Activated CD4-positive, alpha-beta T cell treated with anti-CD3 and anti-CD28 coated beads, Interleukin-2, amount 10 ng/mL, durations not matched to agents 24 days and 14 days (primary cell): ENCODE data around the gene USP21. TPM values are rescaled to one million over a fixed set of nuclear protein-coding genes. Genes with fewer than 3 reads are reported as not detected.

ENCODE experiments used
- DNase-seq: peaks from one replicate; pipeline ENCODE4 v3.0.0; 2022
- H3K27ac Mint-ChIP-seq: one replicate; pipeline ENCODE4 v1.8.0; 2022; ENCODE audit warnings: mild to moderate bottlenecking, mixed read lengths
- H3K27me3 Mint-ChIP-seq: one replicate; pipeline ENCODE4 v1.8.0; 2022; ENCODE audit warnings: mixed read lengths
- H3K36me3 Mint-ChIP-seq: one replicate; pipeline ENCODE4 v1.8.0; 2022; ENCODE audit warnings: low read depth, mild to moderate bottlenecking, mixed read lengths
- H3K4me1 Mint-ChIP-seq: one replicate; pipeline ENCODE4 v1.8.0; 2021; ENCODE audit warnings: mixed read lengths
- H3K4me3 Mint-ChIP-seq: one replicate; pipeline ENCODE4 v1.8.0; 2022; ENCODE audit warnings: mild to moderate bottlenecking, moderate library complexity, mixed read lengths
- H3K9me3 Mint-ChIP-seq: one replicate; pipeline ENCODE4 v1.8.0; 2021; ENCODE audit warnings: mixed read lengths
- intact Hi-C: fragments of 100-400 bp; cut with micrococcal nuclease; formaldehyde crosslinking; loops from one replicate; pipeline ENCODE4 v1.15.1; 2023
- total RNA-seq: library from RNA; stranded (reverse); gene quantifications from 2 replicates; pipeline ENCODE4 v1.2.3, GENCODE V29; 2022

Gene USP21
- total RNA-seq, 1 donor from 2014 or later: 32.7 TPM

- no peak for DNase-seq
- Mint-ChIP-seq H3K27ac (no peak overlapping the region), H3K4me3 (no peak overlapping the region), H3K36me3 (peaks cover 72% of the 10 kb centered on the region), H3K4me1 (peaks cover 45% of the 10 kb centered on the region), H3K9me3 (no peaks in the 10 kb centered on the region), H3K27me3 (no peaks in the 10 kb centered on the region)
- intact Hi-C loops: no loop called here
These were observed 36.3 kb upstream of the USP21 start for GRCh38 chr1:161122967-161123366.

GRCh38 chr1:161127649-161128048 lies 31.7 kb upstream of the USP21 start:
- Mint-ChIP-seq H3K27me3 (no peaks in the 10 kb centered on the region), H3K36me3 (peaks cover 67% of the 10 kb centered on the region), H3K27ac (no peak overlapping the region), H3K9me3 (no peaks in the 10 kb centered on the region), H3K4me3 (no peak overlapping the region), H3K4me1 (peaks cover 57% of the 10 kb centered on the region)
- intact Hi-C loops: no loop called here
- DNase-seq: no peak

DNA sequence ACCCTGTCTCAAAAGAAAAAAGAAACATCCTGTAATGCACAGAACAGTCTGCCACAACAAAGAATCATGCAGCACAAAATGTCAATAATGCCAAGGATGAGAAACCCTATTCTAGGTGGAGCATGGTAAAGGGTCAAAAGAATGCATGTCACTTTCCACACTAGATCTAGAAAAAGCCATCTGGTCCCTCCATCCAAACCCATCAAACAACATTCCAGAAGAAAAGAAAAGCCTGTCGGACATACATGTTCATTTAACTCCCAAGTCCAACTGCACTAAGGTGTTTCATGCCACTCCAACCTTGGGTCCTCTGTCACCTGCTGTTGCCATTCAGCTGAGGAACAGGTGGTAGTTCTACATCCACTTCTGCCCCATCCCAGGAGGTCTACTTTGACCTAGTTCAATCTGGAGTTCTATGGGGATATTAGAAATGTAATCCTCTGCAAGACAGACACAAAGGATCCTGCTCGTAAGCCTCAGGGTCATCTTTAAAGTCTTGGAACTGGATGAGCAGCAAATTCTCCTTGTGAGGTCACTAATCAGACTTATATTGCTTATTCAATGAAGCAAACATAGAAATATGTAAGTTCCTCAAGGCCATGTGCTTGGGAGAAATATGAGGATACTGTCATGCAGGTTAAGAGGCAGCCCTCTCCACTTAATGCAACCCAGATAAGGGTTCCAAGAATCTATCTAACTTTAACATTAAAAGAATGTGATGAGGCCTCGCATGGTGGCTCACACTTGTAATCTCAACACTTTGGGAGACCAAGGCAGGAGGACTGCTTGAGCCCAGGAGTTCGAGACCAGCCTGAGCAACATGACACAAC lies 30.5 kb upstream of the USP21 start:
- H3K4me3 Mint-ChIP-seq: no peak overlapping the region
- DNase-seq: no peak
- H3K9me3 Mint-ChIP-seq: no peaks in the 10 kb centered on the region
- H3K27ac Mint-ChIP-seq: no peak overlapping the region
- H3K4me1 Mint-ChIP-seq: peaks cover 57% of the 10 kb centered on the region
- intact Hi-C loops: no loop called here
- no peaks in the 10 kb centered on the region for H3K27me3 Mint-ChIP-seq
- H3K36me3 Mint-ChIP-seq: peaks cover 55% of the 10 kb centered on the region

GRCh38 chr1:161130266-161130665 lies 29.0 kb upstream of the USP21 start:
- intact Hi-C loops: loop anchor here (5.0 kb wide), 1 partner anchor 63 kb away; the partner anchor contains the start of gene ARHGAP30
- Mint-ChIP-seq H3K36me3 (peaks cover 49% of the 10 kb centered on the region), H3K27me3 (no peaks in the 10 kb centered on the region), H3K27ac (no peak overlapping the region), H3K4me3 (no peak overlapping the region), H3K9me3 (no peaks in the 10 kb centered on the region), H3K4me1 (peaks cover 57% of the 10 kb centered on the region)
- DNase-seq: no peak

- Mint-ChIP-seq H3K4me3 (no peak overlapping the region), H3K9me3 (no peaks in the 10 kb centered on the region), H3K36me3 (peaks cover 41% of the 10 kb centered on the region), H3K4me1 (peaks cover 51% of the 10 kb centered on the region), H3K27ac (no peak overlapping the region), H3K27me3 (no peaks in the 10 kb centered on the region)
- intact Hi-C loops: loop anchor here (1.0 to 5.0 kb wide), 5 partner anchors 12 to 71 kb away; partner anchors contain the start of genes ARHGAP30, NDUFS2, PPOX and UFC1
- DNase-seq: peak; percentile 71
These were observed 27.5 kb upstream of the USP21 start for GRCh38 chr1:161131523-161132409.

GRCh38 chr1:161132410-161133219 lies 26.7 kb upstream of the USP21 start, which contains the start of gene DEDD:
Gene DEDD, minus strand, starts transcription at chr1:161132667. Its CDS starts 8,205 bp downstream, at chr1:161124462.
- H3K4me3 Mint-ChIP-seq: no peak within 1 kb of the TSS
- DNase-seq: peak; percentile 96
- no peak within 1 kb of the TSS for H3K27ac Mint-ChIP-seq
- H3K4me1 Mint-ChIP-seq: peaks cover 44% of the 10 kb centered on the region
- no peaks in the 10 kb centered on the region for H3K9me3 Mint-ChIP-seq
- intact Hi-C loops: loop anchor here (1.0 to 5.0 kb wide), 5 partner anchors 13 to 70 kb away; partner anchors contain the start of genes ARHGAP30, NDUFS2, PPOX and UFC1
- H3K27me3 Mint-ChIP-seq: no peaks in the 10 kb centered on the region
- peaks cover 32% of the 10 kb centered on the region for H3K36me3 Mint-ChIP-seq

GRCh38 chr1:161133220-161133740 lies 26.0 kb upstream of the USP21 start:
- Mint-ChIP-seq H3K36me3 (peaks cover 28% of the 10 kb centered on the region), H3K27me3 (no peaks in the 10 kb centered on the region), H3K4me3 (no peak overlapping the region), H3K4me1 (peaks cover 38% of the 10 kb centered on the region), H3K27ac (no peak overlapping the region), H3K9me3 (no peaks in the 10 kb centered on the region)
- DNase-seq: no peak
- intact Hi-C loops: loop anchor here (2.0 to 5.0 kb wide), 2 partner anchors 66 to 70 kb away; partner anchors contain the start of genes ARHGAP30 and NDUFS2

DNA sequence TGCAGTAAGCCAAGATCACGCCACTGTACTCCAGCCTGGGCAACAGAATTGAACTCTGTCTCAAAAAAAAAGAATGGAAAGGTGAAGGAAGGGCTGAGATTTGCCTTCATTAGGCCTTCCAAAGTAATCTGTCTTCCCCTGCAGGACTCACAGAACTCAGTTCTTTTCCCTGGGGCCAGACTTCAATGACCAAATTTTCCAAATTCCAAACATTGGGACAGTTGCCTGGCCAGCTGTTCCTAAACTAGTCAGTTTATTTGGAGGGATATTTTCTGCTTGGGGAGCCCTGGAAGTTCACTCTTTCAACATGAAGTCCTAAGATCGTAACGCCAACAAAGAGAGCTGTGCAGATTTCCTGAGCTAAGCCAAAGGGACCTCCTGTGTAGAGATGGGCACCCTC lies 21.4 kb upstream of the USP21 start:
- no peak overlapping the region for H3K4me3 Mint-ChIP-seq
- peaks cover 7% of the 10 kb centered on the region for H3K36me3 Mint-ChIP-seq
- no peaks in the 10 kb centered on the region for H3K27me3 Mint-ChIP-seq
- intact Hi-C loops: no loop called here
- no peak for DNase-seq
- no peaks in the 10 kb centered on the region for H3K9me3 Mint-ChIP-seq
- H3K4me1 Mint-ChIP-seq: peaks cover 9% of the 10 kb centered on the region
- no peak overlapping the region for H3K27ac Mint-ChIP-seq

DNA sequence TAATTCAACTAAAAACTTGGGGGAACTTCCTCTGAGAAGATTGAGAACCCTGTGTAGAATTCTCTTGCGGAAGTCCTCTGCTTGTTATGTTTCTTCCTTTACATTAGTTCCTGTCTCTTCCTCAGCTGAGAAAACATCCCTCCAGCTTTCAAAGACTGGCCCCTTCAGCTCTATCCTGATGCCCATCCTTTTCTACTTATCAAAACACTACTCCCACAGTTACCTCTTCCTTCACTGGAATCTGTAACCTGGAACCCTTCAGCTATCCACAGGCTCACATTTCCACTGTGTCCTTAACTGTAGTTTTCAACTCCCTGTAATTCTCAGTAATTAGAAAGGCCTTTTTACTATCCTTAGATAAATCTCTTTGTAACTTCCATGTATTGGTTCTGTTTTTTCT lies 20.9 kb upstream of the USP21 start:
- intact Hi-C loops: no loop called here
- H3K9me3 Mint-ChIP-seq: no peaks in the 10 kb centered on the region
- peaks cover 7% of the 10 kb centered on the region for H3K36me3 Mint-ChIP-seq
- H3K4me1 Mint-ChIP-seq: peaks cover 9% of the 10 kb centered on the region
- peak overlapping the region; percentile 19 for H3K27ac Mint-ChIP-seq
- no peaks in the 10 kb centered on the region for H3K27me3 Mint-ChIP-seq
- H3K4me3 Mint-ChIP-seq: no peak overlapping the region
- DNase-seq: no peak

GRCh38 chr1:161139766-161140165 lies 19.5 kb upstream of the USP21 start:
- Mint-ChIP-seq H3K4me3 (no peak overlapping the region), H3K4me1 (peaks cover 9% of the 10 kb centered on the region), H3K9me3 (no peaks in the 10 kb centered on the region), H3K36me3 (peaks cover 7% of the 10 kb centered on the region), H3K27ac (no peak overlapping the region), H3K27me3 (no peaks in the 10 kb centered on the region)
- intact Hi-C loops: no loop called here
- peak; percentile 84 for DNase-seq

DNA sequence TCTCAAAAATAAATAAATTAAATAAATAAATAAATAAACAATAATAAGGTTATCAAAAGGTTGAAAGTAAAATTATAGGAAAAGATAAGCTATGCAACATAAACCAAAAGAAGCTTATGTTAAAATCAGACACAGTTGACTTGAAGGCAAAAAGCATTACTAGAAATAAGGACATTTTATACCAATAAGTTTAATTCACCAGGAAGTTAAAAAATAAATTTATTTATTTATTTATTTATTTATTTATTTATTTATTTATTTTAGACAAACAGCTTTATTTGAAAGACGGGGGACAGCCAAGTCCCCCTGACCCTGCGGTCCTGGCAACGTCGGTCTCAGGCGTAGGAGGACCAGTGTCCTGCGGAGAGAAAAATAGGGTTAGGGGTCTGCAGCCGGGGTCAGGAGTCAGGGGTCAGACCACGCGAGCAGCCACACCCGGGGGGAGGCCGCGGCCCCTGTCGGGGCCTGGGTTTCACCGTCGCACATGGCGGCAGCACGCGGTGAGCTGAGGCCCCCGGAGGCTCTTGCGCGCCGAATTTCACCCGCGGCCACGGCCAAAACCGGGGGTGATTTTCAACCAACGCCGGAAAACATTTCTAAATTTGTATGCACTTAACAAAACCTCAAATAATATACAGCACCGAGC lies 18.4 kb upstream of the USP21 start:
- no peaks in the 10 kb centered on the region for H3K27me3 Mint-ChIP-seq
- intact Hi-C loops: no loop called here
- no peak for DNase-seq
- peaks cover 5% of the 10 kb centered on the region for H3K4me1 Mint-ChIP-seq
- H3K4me3 Mint-ChIP-seq: no peak overlapping the region
- H3K27ac Mint-ChIP-seq: no peak overlapping the region
- peaks cover 3% of the 10 kb centered on the region for H3K36me3 Mint-ChIP-seq
- no peaks in the 10 kb centered on the region for H3K9me3 Mint-ChIP-seq

DNA sequence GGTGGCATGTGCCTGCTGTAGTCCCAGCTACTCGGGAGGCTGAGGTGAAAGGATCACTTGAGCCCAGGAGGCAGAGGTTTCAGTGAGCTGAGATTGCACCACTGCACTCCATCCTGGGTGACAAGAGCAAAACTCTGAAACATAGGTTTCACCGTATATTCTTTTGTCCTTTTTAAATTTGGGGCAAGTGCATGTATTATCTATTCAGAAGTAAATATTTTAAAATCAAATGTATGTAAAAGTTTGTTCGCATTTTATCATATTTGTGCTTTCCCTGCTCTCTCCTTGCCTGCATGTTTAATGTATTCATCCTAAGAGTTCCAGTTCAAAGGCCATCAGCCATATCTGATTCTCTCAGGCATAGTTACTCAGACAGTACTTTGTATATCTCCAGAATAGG lies 13.5 kb upstream of the USP21 start:
- H3K27ac Mint-ChIP-seq: no peak overlapping the region
- no peaks in the 10 kb centered on the region for H3K9me3 Mint-ChIP-seq
- H3K36me3 Mint-ChIP-seq: no peaks in the 10 kb centered on the region
- no peaks in the 10 kb centered on the region for H3K27me3 Mint-ChIP-seq
- no peak for DNase-seq
- H3K4me3 Mint-ChIP-seq: no peak overlapping the region
- no peaks in the 10 kb centered on the region for H3K4me1 Mint-ChIP-seq
- intact Hi-C loops: no loop called here
